ENCODE data around the gene FHIT.

FHIT gene

GRCh38 chr3:61257148-61257547 is 5.9 kb upstream of the FHIT start:
- Histone ChIP-seq H3K79me2 (ENCODE audit: low read length) (no peaks in the 10 kb centered on the region), H3K27ac (ENCODE audit: low read length) (no peak overlapping the region), H2AFZ (ENCODE audit: low read depth, low read length) (no peak overlapping the region), H3K9ac (ENCODE audit: low read length) (no peak overlapping the region), H3K9me3 (ENCODE audit: insufficient read depth, low read length) (no peaks in the 10 kb centered on the region), H3K27me3 (ENCODE audit: low read depth, low read length) (no peaks in the 10 kb centered on the region), H3K4me1 (ENCODE audit: low read length) (peaks cover 3% of the 10 kb centered on the region), H4K20me1 (ENCODE audit: insufficient read depth, low read length) (no peaks in the 10 kb centered on the region), H3K36me3 (replicated peaks; ENCODE audit: low read depth, low read length) (no peaks in the 10 kb centered on the region), H3K4me2 (ENCODE audit: low read length) (no peak overlapping the region), H3K4me3 (ENCODE audit: low read length) (no peak overlapping the region)
- no peak for TF ChIP-seq EZH2phosphoT487 (IDR thresholded peaks at IDR 0.05; ENCODE audit: low read depth)
- TF ChIP-seq, protein P1, sequence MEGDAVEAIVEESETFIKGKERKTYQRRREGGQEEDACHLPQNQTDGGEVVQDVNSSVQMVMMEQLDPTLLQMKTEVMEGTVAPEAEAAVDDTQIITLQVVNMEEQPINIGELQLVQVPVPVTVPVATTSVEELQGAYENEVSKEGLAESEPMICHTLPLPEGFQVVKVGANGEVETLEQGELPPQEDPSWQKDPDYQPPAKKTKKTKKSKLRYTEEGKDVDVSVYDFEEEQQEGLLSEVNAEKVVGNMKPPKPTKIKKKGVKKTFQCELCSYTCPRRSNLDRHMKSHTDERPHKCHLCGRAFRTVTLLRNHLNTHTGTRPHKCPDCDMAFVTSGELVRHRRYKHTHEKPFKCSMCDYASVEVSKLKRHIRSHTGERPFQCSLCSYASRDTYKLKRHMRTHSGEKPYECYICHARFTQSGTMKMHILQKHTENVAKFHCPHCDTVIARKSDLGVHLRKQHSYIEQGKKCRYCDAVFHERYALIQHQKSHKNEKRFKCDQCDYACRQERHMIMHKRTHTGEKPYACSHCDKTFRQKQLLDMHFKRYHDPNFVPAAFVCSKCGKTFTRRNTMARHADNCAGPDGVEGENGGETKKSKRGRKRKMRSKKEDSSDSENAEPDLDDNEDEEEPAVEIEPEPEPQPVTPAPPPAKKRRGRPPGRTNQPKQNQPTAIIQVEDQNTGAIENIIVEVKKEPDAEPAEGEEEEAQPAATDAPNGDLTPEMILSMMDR (IDR thresholded peaks at IDR 0.05; ENCODE audit: low read depth, low read length): no peak

GRCh38 chr3:61253756-61254155 is 2.5 kb upstream of the FHIT start:
- Histone ChIP-seq H3K4me3 (ENCODE audit: low read length) (no peak overlapping the region), H3K36me3 (replicated peaks; ENCODE audit: low read depth, low read length) (no peaks in the 10 kb centered on the region), H3K27ac (ENCODE audit: low read length) (no peak overlapping the region), H4K20me1 (ENCODE audit: insufficient read depth, low read length) (no peaks in the 10 kb centered on the region), H3K4me2 (ENCODE audit: low read length) (no peak overlapping the region), H3K9me3 (ENCODE audit: insufficient read depth, low read length) (no peaks in the 10 kb centered on the region), H3K79me2 (ENCODE audit: low read length) (peaks cover 10% of the 10 kb centered on the region; the same call in 1 of the 2 replicates), H2AFZ (ENCODE audit: low read depth, low read length) (no peak overlapping the region), H3K27me3 (ENCODE audit: low read depth, low read length) (no peaks in the 10 kb centered on the region), H3K4me1 (ENCODE audit: low read length) (peaks cover 11% of the 10 kb centered on the region), H3K9ac (ENCODE audit: low read length) (no peak overlapping the region)
- TF ChIP-seq, protein P1 (IDR thresholded peaks at IDR 0.05; ENCODE audit: low read depth, low read length): 0 out of 2 replicates have a peak, but pooled peaks have one; percentile 1
- no peak for TF ChIP-seq EZH2phosphoT487 (IDR thresholded peaks at IDR 0.05; ENCODE audit: low read depth)

GRCh38 chr3:61252836-61253235 is 1.6 kb upstream of the FHIT start:
- Histone ChIP-seq H3K27ac (ENCODE audit: low read length) (no peak overlapping the region), H2AFZ (ENCODE audit: low read depth, low read length) (no peak overlapping the region), H3K4me1 (ENCODE audit: low read length) (peaks cover 11% of the 10 kb centered on the region), H3K9me3 (ENCODE audit: insufficient read depth, low read length) (no peaks in the 10 kb centered on the region), H3K9ac (ENCODE audit: low read length) (no peak overlapping the region), H3K27me3 (ENCODE audit: low read depth, low read length) (no peaks in the 10 kb centered on the region), H3K36me3 (replicated peaks; ENCODE audit: low read depth, low read length) (no peaks in the 10 kb centered on the region), H3K4me2 (ENCODE audit: low read length) (no peak overlapping the region), H4K20me1 (ENCODE audit: insufficient read depth, low read length) (no peaks in the 10 kb centered on the region), H3K79me2 (ENCODE audit: low read length) (peaks cover 10% of the 10 kb centered on the region; the same call in 1 of the 2 replicates), H3K4me3 (ENCODE audit: low read length) (no peak overlapping the region)
- TF ChIP-seq EZH2phosphoT487 (IDR thresholded peaks at IDR 0.05; ENCODE audit: low read depth): no peak
- TF ChIP-seq, protein P1 (IDR thresholded peaks at IDR 0.05; ENCODE audit: low read depth, low read length): no peak

DNA sequence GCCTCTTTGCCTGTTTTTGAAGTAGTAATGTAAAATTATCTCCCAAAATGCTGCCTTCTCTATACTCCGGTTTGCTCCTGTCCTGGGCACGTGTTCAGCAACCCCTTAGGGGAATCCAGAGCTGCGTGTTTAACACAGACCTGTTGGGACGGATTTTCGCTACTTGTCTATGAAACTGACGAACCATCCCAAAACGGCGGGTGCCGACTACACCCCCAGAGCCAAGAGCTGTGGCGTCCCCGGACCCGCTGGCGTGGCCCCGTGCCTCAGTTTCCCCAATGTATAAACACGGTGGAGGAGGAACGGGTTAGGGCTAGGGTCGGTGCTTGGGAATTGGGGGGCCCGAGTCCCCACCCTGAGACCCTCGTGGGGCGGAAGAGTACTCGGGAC is 473 bp downstream of the FHIT start:
- peak overlapping the region; percentile 85 for H2AFZ ChIP-seq (ENCODE audit: low read depth, low read length)
- peaks cover 10% of the 10 kb centered on the region; the same call in 1 of the 2 replicates for H3K79me2 ChIP-seq (ENCODE audit: low read length)
- TF ChIP-seq, protein P1 (IDR thresholded peaks at IDR 0.05; ENCODE audit: low read depth, low read length): no peak
- TF ChIP-seq EZH2phosphoT487 (IDR thresholded peaks at IDR 0.05; ENCODE audit: low read depth): no peak
- no peaks in the 10 kb centered on the region for H3K27me3 ChIP-seq (ENCODE audit: low read depth, low read length)
- no peaks in the 10 kb centered on the region for H3K9me3 ChIP-seq (ENCODE audit: insufficient read depth, low read length)
- H3K9ac ChIP-seq (ENCODE audit: low read length): peak overlapping the region; percentile 72
- peaks cover 11% of the 10 kb centered on the region for H3K4me1 ChIP-seq (ENCODE audit: low read length)
- no peaks in the 10 kb centered on the region for H4K20me1 ChIP-seq (ENCODE audit: insufficient read depth, low read length)
- no peaks in the 10 kb centered on the region for H3K36me3 ChIP-seq (replicated peaks; ENCODE audit: low read depth, low read length)
- H3K4me3 ChIP-seq (ENCODE audit: low read length): peak overlapping the region; percentile 84
- H3K27ac ChIP-seq (ENCODE audit: low read length): peak overlapping the region; percentile 66
- peak overlapping the region; percentile 84 for H3K4me2 ChIP-seq (ENCODE audit: low read length)
